Smooth muscle cell (in vitro differentiated cells): ENCODE data around the gene NTF3. TPM values are rescaled to one million over a fixed set of nuclear protein-coding genes. Genes with fewer than 3 reads are reported as not detected.

Source experiments
- DNase-seq: peaks from one replicate; lab custom pipeline; 2025; ENCODE audit not compliant: unreplicated experiment; lab: John Stamatoyannopoulos, UW
- H2AFZ ChIP-seq: fragments of 200-600 bp; sonication (generic); 2 replicates; pipeline ENCODE4 v1.6.0; 2016; ENCODE audit warnings: antibody characterized with exemption, low read depth, mild to moderate bottlenecking
- H3F3A ChIP-seq: fragments of 200-600 bp; sonication (generic); 2 replicates; pipeline ENCODE4 v1.6.0; 2017; ENCODE audit warnings: antibody characterized with exemption, low read depth
- H3K27ac ChIP-seq: fragments of 200-600 bp; sonication (generic); 2 replicates; pipeline ENCODE4 v1.5.1; 2016; ENCODE audit warnings: low read depth, mild to moderate bottlenecking
- H3K27me3 ChIP-seq: fragments of 200-600 bp; sonication (generic); 2 replicates; pipeline ENCODE4 v1.6.1; 2016; ENCODE audit warnings: low read depth, mild to moderate bottlenecking
- H3K36me3 ChIP-seq: fragments of 200-600 bp; sonication (generic); 2 replicates; pipeline ENCODE4 v1.5.1; 2016; ENCODE audit warnings: low read depth
- H3K4me1 ChIP-seq: fragments of 200-600 bp; sonication (generic); 2 replicates; pipeline ENCODE4 v1.5.1; 2016; ENCODE audit warnings: low read depth
- H3K4me2 ChIP-seq: fragments of 200-600 bp; sonication (generic); 2 replicates; pipeline ENCODE4 v1.6.0; 2016; ENCODE audit warnings: mild to moderate bottlenecking
- H3K4me3 ChIP-seq: fragments of 200-600 bp; sonication (generic); 2 replicates; pipeline ENCODE4 v1.5.1; 2016; ENCODE audit warnings: mild to moderate bottlenecking
- H3K79me2 ChIP-seq: fragments of 200-600 bp; sonication (generic); 2 replicates; pipeline ENCODE4 v1.6.0; 2016; ENCODE audit warnings: low read depth, mild to moderate bottlenecking
- H3K9ac ChIP-seq: fragments of 200-600 bp; sonication (generic); 2 replicates; pipeline ENCODE4 v1.6.0; 2016; ENCODE audit warnings: low read depth
- H3K9me3 ChIP-seq: fragments of 200-600 bp; sonication (generic); replicated peaks from 2 replicates; pipeline ENCODE4 v1.5.1; 2016; ENCODE audit warnings: low read depth
- H4K20me1 ChIP-seq: fragments of 200-600 bp; sonication (generic); 2 replicates; pipeline ENCODE4 v1.6.0; 2016; ENCODE audit warnings: low read depth
- CTCF ChIP-seq: fragments of 200-600 bp; sonication (generic); IDR thresholded peaks from 2 replicates; pipeline ENCODE4 v1.5.1; 2017; ENCODE audit warnings: borderline replicate concordance, mild to moderate bottlenecking, antibody characterized with exemption; ENCODE audit not compliant: insufficient read depth, poor library complexity, severe bottlenecking
- WGBS: methylation state at CpG from one replicate; pipeline ENCODE4 v1.1.7; 2016; ENCODE audit warnings: low lambda C conversion rate; 5-methylcytosine and 5-hydroxymethylcytosine counted together
- polyA plus RNA-seq: library from polyadenylated mRNA; unstranded; fragments of >200 nt; fragmentation: Nextera tagmentation; extraction: Ambion mirVana; gene quantifications from 2 replicates; pipeline ENCODE4 v1.2.1, GENCODE V29; 2016
- total RNA-seq: library from RNA; depleted of rRNA; stranded (reverse); fragments of >200 nt; gene quantifications from 2 replicates; pipeline ENCODE4 v1.2.3, GENCODE V29; 2014

NTF3 gene
- total and polyA plus RNA-seq, 2 experiments from 2014 or later = 1.1 to 3.4 TPM

- no peak overlapping the region for H3K4me2 ChIP-seq
- H3K9me3 ChIP-seq = no peaks in the 10 kb centered on the region
- H3K9ac ChIP-seq = no peak overlapping the region
- no peak overlapping the region for H3K27ac ChIP-seq
- no peak overlapping the region for H3K4me3 ChIP-seq
- H3K4me1 ChIP-seq = no peaks in the 10 kb centered on the region
- H3F3A ChIP-seq = peaks cover 3% of the 10 kb centered on the region
- no peaks in the 10 kb centered on the region for H3K27me3 ChIP-seq
- 74% methylated on average over 2 of the region's 2 CpGs for WGBS
- no peaks in the 10 kb centered on the region for H3K79me2 ChIP-seq
- no peak for DNase-seq
- H4K20me1 ChIP-seq = no peaks in the 10 kb centered on the region
- H2AFZ ChIP-seq = no peak overlapping the region
- no peaks in the 10 kb centered on the region for H3K36me3 ChIP-seq
- TF ChIP-seq CTCF = no peak
Measured at GRCh38 chr12:5464096-5464495, 32.2 kb downstream of the NTF3 start.

GRCh38 chr12:5465384-5465783 lies 33.5 kb downstream of the NTF3 start:
- no peak for TF ChIP-seq CTCF
- no peak overlapping the region for H3K4me3 ChIP-seq

GRCh38 chr12:5466521-5466960 lies 34.6 kb downstream of the NTF3 start:
- H4K20me1 ChIP-seq = no peaks in the 10 kb centered on the region
- no peaks in the 10 kb centered on the region for H3K4me1 ChIP-seq
- H3K27me3 ChIP-seq = no peaks in the 10 kb centered on the region
- no peaks in the 10 kb centered on the region for H3K9me3 ChIP-seq
- WGBS = 75% methylated on average over 5 of the region's 5 CpGs
- H3K27ac ChIP-seq = no peak overlapping the region
- no peaks in the 10 kb centered on the region for H3K79me2 ChIP-seq
- H3F3A ChIP-seq = peaks cover 3% of the 10 kb centered on the region
- no peak overlapping the region for H3K9ac ChIP-seq
- no peaks in the 10 kb centered on the region for H3K36me3 ChIP-seq
- no peak for DNase-seq
- H3K4me2 ChIP-seq = peak overlapping the region; percentile 6
- H2AFZ ChIP-seq = no peak overlapping the region
- no peak for TF ChIP-seq CTCF
- H3K4me3 ChIP-seq = no peak overlapping the region

More at GRCh38 chr12:5465384-5465783, 33.5 kb downstream of the NTF3 start:
- Histone ChIP-seq H4K20me1 (no peaks in the 10 kb centered on the region), H3K4me2 (no peak overlapping the region), H3K79me2 (no peaks in the 10 kb centered on the region), H3K9ac (no peak overlapping the region), H3K36me3 (no peaks in the 10 kb centered on the region), H3K4me1 (no peaks in the 10 kb centered on the region), H3K27ac (no peak overlapping the region), H3K27me3 (no peaks in the 10 kb centered on the region), H3F3A (peaks cover 3% of the 10 kb centered on the region), H3K9me3 (no peaks in the 10 kb centered on the region), H2AFZ (no peak overlapping the region)
- DNase-seq = no peak
- WGBS = 91% methylated on average over 6 of the region's 6 CpGs

GRCh38 chr12:5467931-5468330 lies 36.0 kb downstream of the NTF3 start:
- Histone ChIP-seq H3F3A (peaks cover 3% of the 10 kb centered on the region), H3K4me2 (no peak overlapping the region), H3K27me3 (no peaks in the 10 kb centered on the region), H3K4me1 (no peaks in the 10 kb centered on the region), H4K20me1 (no peaks in the 10 kb centered on the region), H3K79me2 (no peaks in the 10 kb centered on the region), H3K9ac (no peak overlapping the region), H3K9me3 (no peaks in the 10 kb centered on the region), H3K4me3 (no peak overlapping the region), H3K27ac (no peak overlapping the region), H3K36me3 (no peaks in the 10 kb centered on the region), H2AFZ (no peak overlapping the region)
- TF ChIP-seq CTCF = no peak
- DNase-seq = no peak
- WGBS = 51% methylated on average over 2 of the region's 2 CpGs
